HG03432 (cell line): ENCODE data around the gene SLC44A5.

Experiments
- ATAC-seq: cut with Tn5 transposase; IDR thresholded peaks from one replicate; pipeline ENCODE4 v1.9.1; 2021; ENCODE audit warnings: mild to moderate bottlenecking, moderate library complexity; ENCODE audit not compliant: unreplicated experiment

SLC44A5 gene

DNA sequence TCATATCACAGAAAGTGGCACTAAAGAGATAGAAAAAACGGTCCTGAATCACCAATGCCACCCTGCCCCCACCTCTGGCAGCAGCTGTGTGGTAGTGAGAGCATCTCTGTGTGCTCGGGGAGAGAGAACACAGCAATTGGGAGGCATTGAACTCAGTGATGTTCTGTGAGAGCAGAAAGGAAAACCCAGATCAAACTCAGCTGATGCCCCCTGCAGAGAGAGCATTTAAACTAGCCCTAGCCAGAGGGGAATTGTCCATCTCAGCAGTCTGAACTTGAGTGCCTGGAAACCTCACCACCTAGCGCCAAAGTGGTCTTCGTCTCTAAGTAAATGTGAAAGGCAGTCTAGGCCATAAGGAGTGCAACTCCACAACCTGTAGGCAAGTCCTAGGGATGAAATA is 21.3 kb downstream of the SLC44A5 start:
- no peak for ATAC-seq

DNA sequence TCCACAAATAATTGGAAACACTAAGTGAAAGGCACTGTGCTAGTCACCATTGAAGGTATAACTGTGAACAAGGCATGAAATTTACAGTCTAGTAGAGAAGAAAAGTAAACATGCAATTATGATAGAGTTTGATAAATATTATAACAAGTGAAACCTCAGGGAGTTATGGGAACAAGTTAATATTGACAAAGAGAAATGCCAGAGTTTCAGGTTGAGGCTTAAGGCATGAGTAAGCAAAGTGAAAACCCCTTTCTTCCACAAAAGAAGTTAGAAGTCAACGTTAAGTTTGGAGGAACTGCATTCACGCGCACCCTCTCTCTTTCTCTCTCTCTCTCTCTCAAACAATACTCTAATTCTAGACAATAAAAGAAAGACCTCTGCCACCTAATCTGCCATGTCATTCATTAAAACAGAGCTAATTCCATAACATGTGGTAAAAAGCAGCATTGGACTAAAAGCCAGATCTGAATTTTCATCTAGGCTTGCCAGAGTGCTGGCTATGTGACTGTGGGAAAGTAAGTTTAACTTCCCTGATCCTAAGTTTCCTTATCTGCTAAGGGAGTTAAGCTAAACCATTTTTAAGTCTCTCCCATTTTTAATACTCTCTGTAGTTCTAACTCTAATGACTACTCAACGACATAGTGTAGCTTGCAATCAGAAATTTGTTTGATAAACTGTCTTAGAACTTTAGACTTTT is 22.0 kb downstream of the SLC44A5 start:
- no peak for ATAC-seq

DNA sequence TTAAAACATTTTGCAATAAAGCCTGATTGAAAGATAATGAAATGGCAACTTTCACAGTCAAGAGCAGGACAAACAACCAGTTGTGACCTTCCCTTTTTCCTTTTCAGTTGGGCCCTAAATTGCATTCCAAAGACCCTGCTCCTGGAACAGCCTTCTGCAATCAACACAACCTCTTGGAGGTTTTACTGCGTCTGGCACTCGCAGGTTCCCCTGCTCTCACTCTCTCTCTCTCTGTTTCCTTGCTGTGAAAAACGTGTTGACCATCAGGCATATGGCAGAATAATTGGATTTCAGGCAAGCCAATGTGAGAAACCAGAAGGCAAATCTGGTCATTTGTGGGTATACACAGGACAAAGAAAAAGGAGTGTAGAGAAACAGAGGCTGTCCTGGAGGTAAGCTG is 23.2 kb downstream of the SLC44A5 start:
- ATAC-seq = no peak

DNA sequence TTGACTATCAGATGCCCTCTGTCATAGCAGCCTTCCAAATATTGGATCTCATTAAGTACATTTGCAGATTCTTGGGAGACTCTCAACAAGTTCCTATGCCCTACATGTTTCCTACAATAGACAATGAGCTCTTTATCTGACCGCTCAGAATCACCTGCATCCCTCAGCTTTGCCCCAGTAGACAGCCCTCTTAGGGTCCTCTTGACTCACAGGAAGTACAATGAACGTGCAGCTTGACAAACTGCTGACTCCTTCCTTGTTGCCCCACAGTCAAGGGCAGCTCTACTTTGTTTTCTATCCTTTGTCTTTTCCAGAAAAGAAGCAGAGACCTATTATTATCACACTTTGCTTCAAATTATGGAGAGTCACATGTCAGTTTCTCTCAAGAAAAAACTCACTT is 27.6 kb downstream of the SLC44A5 start:
- no peak for ATAC-seq

DNA sequence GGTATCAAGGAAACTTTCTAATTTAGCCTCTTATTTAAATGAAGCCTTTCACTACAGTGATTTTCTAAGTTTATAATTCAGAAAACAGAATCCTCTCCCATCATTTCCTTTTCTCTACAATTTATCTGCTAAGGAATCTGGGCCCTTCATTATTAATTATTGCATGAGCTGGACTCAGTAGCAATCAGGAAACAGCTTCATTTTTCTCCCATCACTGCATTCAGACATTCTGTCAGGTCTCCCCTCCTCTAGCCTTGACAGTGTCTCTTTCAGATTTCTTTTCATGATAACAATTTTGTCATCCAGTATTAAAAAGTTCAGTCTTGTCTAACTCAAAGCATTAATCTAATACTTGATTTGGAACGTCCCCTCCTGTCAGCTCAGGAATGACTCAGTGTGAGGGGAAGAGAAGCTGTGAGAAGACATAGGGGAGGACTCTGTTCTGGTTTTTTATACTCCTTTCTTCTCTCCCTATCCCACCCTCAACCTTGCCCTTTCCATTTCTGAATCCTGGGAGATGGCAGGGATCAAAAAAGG is 28.1 kb downstream of the SLC44A5 start:
- ATAC-seq = no peak

DNA sequence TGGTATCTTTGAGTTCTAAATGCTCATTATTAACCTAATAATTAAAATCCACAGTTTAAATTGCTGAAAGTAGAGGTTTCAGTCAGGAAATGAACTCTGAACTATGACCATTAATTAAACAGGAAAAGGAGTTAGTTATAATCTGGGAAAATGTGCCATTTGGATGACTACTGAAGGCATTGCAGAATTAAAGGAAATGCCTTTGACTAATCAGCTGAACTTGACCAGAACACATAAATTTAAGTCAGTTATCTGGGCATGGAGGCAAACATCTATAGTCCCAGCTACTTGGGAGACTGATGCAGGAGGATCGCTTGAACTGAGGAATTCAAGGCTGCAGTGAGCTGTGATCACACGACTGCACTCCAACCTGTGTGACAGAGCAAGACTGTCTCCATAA is 31.9 kb downstream of the SLC44A5 start:
- no peak for ATAC-seq

DNA sequence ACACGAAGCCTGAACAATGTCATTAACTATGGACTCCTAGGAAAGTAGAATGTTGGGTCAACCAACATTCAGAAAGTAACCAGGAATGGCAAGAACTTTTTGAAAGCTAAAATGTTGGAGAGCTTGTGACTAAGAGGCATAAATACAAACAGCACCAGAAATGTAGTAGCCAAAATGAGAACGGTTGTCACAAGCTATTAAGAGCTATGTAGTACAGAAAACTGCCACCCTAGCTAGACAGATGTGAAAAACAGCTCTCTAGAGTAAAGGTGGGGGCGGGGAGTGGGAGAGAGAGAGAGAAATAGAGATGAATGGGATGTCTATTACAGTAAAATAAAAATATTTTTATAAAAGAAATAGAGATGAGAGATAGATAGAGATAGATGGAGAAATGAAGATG is 35.1 kb downstream of the SLC44A5 start:
- ATAC-seq = no peak

DNA sequence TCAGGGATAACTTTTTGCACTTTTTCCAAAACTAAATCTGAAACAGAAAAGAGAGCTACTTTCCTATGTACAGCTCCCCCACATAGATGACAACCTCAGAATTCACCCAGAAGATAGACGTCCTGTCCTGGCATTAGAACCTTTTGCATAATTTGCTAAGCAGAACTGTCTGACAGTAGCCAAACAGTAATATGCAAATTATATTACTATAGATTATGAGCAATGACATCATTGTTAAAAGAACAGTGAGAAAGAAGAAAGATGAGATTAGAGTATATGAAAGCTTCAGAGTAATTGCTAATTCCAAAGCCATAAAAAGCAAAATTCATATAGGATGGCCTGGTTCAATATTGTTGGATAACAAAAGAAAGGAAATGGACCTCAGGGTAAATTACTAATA is 43.7 kb downstream of the SLC44A5 start:
- ATAC-seq = no peak

DNA sequence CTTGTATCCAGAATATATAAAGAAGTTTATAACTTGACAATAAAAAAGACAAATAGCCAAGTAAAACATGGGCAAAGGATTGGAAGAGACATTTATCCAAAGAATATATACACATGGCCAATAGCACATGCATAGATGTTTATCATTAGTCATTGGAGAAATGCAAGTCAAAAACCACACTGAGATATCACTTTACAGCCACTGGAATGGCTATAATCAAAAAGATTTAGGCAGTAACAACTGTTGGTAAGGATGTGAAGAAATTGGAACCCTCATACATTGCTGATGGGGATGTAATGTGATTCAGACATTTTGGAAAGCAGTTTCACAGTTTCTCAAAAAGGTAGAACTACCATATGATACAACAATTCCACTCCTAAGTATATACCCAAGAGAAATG is 51.1 kb downstream of the SLC44A5 start:
- ATAC-seq = no peak

DNA sequence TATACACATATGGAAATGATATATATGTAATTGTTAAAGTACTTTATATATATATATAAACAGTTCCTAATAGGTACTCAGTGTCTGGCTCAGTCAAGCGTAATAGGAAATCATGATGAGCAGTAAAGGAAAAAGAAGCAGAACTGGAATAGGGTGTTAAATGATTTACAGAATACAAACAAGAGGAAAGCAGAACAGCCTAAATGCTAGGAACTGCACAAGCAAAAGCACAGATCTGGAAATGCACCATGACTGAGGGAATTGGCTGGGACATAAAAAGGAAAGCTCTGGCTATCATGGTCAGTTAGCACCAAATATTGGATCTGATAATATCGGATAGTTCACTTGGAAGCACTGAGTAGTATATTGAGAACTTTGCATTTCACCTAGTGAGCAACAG is 51.8 kb downstream of the SLC44A5 start:
- no peak for ATAC-seq

DNA sequence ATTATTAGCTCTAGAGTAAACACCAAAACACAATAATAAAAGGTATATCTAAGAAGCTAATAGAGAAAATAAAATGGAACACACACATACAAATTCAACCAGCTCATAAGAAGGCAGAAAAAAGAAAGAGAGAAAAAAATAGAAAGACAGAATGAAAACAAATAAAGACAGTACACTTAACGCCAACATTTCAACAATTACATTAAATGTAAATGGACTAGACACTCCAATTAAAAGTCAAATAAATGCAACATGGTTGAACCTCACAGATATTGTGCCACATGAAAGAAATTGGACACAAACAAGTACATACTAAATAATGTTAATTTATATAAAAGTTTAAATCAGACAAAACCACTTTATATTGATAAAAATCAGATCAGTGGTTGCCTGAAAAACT is 56.0 kb downstream of the SLC44A5 start:
- no peak for ATAC-seq

DNA sequence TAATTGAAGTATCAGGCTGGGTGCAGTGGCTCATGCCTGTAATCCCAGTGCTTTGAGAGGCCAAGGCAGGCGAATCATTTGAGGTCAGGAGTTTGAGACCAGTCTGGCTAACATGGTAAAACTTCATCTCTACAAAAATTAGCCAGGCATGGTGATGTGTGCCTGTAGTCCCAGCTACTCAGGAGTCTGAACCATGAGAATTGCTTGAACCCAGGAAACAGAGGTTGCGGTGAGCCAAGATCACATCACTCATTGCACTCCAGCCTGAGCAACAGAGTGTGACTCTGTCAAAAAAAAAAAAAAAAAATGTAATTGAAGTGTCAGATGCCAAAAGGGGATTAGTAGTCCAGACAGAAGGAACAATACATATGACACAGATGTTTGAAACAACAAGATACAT is 56.7 kb downstream of the SLC44A5 start:
- ATAC-seq = no peak

DNA sequence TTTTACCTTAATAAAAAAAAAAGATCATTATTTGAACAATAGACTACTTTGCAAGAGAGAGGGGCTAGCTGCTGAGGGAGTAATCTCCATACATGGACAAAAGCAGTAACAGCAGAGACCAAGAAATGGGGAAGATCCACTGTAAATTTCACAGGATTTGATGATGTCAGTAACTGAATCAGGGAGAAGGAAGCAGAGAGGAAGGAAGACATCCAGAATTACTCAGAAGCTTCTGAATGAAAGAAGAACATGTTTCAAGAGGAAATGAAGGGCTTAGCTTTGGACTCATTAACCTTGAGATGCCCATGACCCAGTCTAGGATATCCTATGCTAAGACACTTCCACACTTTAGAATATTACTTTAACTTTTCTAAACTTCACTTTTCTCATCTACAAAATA is 60.4 kb downstream of the SLC44A5 start:
- ATAC-seq = no peak

DNA sequence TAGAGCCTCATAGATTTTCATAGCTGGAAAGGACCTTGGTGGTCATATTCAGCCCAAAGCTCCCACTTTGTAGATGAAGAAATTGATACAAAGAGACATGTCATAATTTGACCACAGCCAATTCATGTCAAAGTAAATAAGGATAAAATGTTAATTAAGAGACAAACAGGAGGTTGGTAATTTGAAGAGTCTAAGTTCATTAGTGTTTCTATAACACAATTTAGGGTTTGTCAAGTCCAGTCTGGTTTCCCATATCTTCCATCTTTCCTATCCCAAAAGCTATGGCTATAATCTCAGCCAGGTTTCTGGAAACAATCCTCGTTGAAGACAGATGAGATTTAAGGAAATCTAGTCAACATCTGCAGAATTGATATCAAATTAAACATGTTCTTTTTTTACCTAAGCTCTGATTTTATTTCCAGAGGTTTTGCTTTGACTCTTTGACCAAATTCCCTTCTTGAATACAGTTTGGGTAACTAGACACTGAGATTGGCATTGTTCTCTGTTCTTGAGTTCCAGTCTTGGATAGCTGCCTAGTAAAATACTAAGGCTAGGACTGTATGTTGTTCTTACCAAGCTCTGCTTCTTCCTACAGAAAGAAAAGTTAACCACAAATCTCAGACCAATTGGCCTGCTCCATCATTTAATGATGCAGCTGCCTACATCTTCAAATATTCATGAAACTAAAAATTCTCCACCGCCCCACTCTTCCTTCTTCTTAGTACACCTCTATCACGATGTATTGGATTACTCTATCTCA is 62.0 kb downstream of the SLC44A5 start:
- ATAC-seq = no peak

DNA sequence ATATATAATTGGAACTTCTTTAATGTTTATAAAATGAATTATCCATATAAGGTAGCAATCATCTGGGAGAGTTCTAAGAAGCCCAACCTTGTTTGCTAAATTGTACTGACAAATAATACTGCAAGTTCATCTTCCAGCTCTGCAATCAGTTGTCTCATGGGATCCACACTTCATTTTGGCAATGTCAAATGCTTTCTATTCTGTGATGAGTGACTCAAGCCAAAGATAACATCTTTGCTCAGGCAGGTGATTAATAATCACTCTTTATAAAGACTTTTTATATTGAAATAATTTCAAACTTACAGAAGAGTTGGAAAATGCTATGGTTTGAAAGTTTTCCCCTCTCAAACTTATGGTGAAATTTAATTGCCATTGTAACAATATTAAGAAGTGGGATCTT is 67.2 kb downstream of the SLC44A5 start:
- ATAC-seq = no peak

DNA sequence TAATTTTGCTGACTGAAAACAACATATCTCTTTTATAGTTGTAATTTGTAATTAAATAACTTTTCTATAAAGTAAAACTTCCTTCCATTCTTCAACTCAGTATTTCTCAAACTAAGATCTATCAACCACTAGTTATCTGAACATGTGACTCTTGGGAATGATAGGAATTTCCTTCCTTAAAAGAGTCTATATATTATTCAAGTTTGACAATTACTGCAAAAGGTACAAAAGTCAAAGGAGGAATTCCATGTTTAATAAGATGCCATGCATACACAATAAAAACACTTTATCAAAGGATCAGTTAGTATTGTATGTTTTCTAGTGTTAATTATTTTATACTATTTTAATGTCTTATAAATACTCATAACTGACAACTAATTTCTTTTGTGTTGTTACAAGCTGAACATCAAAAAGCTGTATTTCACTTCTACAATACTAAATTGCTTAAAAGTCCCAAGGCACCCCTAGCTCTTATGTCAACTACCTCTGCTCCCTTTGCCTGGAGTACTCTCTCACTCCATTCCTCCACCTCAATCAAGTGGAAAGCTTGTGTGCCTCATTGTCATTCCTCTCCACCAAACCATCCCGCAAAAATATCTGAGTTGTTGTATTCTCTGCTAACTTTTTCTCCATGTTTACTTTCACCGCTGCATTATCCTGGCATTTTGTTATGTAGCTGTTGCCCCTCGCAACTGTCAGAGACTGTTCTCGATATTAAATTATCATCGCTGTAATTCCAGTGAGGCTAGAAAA is 67.9 kb downstream of the SLC44A5 start:
- ATAC-seq = no peak

DNA sequence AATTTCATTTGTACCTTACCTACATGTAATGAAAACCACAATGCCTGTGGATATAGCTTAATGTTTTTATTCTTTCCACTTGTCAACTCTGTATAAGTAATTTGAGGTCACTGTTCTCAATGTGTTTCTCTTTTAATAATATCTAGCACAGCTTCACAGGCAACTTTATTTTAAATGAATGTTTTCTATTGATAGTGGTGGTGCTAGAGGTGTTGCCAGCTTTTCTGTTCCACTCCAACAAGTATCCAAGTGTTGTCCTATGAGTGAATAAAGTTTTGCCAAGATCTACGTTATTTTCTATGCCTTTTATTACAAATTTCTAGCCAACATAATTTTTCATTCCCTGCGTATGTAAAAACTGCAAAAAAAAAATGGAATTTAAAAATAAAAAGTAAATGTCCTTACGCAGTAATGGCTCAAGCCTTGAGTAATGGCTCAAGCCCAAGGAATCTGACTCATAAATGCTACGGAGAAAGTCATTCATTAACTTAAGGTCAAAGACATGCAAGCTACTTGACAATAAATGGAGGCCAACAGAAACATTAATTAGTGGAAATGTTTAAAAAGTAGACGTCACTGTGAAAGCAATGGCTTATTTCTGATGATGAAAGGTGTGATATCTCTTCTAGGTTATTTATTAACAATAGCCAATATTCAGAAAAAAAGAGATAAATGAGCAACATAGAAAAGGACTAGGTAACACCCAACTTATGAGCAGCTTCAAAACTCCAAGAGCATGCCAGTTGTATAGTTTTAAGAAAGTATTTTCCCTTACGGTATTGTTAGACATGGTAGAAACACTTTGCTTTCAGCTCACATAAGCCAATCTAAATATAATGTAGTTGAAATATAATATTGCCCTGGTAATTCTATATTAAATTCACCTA is 71.4 kb downstream of the SLC44A5 start:
- no peak for ATAC-seq

DNA sequence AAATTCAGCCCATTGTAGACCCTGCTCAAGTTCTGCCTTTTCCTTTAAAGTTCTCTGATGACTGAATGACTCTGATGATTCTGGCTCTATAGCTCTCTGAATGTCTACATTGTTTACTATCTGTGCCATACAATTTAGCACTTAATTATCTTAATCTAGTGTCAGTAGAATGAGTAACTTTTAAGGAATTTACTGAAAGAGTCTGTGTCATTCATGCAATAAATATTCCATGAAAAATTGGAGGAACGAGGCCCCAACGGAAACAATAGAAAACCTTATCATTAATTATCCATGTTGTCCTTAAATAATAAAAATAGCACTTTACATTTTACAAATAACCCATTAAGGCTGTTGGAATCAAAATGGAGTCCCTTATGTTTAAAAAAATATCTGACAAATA is 77.8 kb downstream of the SLC44A5 start:
- no peak for ATAC-seq

DNA sequence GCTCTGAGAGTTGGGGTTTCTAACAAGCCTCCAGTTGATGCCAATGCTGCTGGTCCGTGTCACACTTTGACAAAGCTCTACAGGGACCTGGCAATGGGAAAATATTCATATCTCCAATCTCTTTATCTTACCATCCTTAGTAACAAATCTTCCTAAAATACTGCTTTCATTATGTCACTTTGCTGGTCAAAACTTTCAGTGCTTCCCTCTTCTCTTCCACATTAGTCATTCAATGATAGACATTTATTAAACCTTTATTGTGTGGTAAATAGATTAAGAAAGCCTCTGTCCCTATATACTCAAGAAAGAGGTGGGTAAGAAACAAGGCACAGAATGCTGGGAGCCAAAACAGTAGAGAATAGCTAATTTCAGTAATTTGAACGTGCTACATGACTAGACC is 79.3 kb downstream of the SLC44A5 start:
- ATAC-seq = no peak

DNA sequence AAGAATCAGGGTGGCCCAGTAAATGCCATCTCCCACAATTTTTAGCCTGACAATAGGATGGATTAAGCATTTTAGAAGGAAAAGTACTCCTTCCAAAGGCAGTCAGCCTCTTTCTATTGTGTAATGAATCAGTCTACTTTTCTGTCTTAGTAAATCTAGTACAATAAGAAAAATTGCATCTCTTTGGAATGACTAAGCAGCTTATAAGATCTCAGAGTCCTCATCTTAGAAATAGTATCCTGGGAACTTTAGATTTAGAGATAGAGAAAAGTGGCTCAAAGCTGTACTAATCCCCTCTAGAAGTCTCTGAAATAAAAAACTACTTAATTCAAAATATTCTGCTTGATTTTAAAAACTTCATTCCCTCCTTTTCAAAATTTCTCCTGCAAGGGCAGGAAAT is 81.4 kb downstream of the SLC44A5 start:
- ATAC-seq = no peak

DNA sequence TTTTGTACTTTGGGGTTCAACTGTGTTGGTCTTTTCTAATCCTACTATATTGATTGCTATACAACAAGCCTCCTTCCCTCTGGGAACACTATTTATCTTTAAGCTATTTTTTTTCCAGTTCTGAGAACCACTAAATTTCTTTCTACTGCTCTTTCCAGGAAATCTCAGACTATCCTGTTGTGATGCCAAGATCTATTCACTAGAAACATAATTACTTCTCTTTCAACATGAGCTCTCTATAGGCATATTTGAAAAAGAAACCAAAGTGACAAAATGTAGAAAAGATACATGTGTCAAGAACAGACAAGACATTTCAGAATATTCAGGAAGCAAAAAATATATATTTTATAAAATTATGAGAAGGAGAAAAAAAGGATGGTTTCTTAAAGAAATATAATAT is 82.9 kb downstream of the SLC44A5 start:
- ATAC-seq = no peak
